T-helper 22 cell (primary cell): ENCODE data around the gene SLC25A42.
"Not testable (repeated sequence)": the region's sequence is repeated elsewhere in the genome, so short reads cannot be mapped to it uniquely, and the experiment has no call there.

Source experiments
- DNase-seq: peaks from one replicate; pipeline ENCODE4 v3.0.0-alpha.2; 2020; ENCODE audit warnings: low read depth

SLC25A42 gene

DNA sequence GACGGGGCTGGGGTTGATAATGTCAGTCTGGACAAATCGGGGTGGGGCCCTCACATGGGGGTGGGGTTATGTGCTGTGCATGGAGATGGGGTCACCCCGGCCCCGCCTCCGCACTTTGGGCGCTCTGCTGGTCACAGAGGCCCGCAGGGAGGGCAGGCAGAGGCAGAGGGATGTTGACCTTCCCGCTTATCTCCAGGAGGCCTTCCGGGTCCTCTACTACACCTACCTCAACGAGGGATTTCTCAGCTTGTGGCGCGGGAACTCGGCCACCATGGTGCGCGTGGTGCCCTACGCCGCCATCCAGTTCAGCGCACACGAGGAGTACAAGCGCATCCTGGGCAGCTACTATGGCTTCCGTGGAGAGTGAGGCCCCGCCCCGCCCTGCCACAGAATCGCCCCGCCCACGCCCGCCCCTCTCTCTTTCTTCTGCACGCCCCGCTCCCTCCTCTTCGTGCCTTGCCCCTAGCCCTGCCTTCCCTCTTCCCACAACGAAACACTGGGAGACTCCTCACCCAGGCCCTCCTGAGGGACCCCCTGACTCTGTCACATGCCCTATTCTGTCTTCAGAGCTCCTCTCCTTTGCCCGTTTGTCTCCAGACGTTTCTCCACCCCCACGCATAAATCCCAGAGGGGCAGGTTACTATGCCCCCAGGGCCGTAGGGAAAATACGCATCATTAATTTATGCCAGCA lies 41.7 kb downstream of the SLC25A42 start:
- DNase-seq: no peak

- DNase-seq: no peak
Observed at GRCh38 chr19:19106056-19106551, 42.3 kb downstream of the SLC25A42 start.

GRCh38 chr19:19106938-19107337 lies 43.1 kb downstream of the SLC25A42 start:
- DNase-seq: not testable (repeated sequence)

GRCh38 chr19:19107654-19108053 lies 43.9 kb downstream of the SLC25A42 start:
- DNase-seq: no peak

DNA sequence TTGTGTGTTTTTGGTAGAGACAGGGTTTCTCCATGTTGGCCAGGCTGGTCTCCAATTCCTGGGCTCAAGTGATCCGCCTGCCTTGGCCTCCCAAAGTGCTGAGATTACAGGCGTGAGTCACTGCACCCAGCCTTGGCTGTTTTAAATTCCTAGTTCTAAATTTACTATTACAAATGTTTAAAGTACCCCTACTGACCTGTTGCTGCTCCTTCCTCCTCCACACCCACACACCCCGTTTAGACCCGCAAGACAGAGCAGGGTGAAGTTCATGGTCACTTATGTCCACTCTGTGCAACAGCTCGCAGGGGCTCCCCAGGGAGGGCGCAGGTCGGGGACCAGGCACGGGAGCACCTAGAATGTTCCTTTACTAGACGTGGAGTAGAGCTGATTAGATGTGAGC lies 45.8 kb downstream of the SLC25A42 start:
- DNase-seq: no peak

GRCh38 chr19:19110410-19111135 lies 46.8 kb downstream of the SLC25A42 start:
- DNase-seq: no peak

DNA sequence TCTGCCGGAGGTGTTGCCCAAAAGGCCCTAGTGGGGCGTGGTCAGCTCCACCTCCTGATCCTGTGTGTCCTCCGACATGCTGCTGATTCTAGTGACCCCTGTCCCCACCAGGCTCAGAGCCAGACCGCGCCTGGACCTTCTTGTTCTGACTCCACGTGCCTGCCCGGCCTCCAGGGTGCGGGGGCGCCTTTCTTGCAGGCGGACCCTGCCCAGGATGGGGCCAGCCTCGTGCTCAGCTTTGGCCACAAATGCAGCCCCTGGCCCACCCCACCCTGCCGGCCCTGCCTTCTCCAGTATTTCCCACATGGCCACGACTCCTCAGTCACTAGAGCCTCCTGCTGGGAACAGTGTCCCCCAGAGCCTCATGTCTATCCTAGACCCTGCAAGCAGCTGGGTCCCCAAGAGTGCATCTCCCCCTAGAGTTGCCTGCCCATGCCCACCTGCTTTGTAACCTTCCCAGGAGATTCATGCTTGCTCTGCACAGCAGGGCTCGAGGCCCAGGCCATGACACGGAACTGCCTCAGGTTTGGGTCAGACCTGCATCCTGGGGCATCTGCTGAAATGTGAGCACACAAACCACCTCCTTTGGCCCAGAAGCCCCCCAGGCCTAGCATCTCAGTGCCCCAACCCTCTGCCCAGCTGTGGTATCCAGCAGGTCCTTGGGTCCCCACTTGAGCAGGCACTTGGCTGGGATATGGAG lies 47.5 kb downstream of the SLC25A42 start:
- no peak for DNase-seq

DNA sequence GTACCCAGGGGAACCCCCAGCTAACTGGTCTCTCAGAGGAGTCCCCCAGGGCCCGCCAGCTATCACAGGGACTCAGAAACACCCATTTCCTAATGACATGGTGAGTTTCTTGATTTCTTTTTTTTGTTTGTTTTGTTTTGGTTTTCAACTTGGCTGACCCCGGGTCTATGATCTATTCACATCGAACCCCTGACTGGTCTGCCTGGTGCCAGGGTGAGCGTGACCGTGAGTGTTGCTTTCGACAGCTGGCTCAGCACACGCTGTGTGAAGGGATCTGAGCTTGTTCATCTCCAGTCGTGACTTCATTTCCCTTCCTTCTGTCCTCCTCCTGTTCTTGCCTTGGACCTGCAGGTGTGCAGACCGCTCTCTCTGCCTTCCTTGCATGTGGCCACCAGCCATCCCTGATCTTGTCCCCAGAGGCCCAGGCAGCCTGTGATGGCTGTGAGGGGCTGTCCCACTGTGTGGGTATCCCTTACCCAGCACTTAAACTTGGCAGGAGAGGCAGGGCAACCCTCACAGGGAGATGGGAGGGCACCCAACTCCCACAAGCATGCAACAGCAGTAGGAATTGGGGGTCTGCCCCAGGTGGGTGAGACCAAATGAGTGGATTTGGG lies 48.3 kb downstream of the SLC25A42 start:
- no peak for DNase-seq

- no peak for DNase-seq
Observed at GRCh38 chr19:19113040-19113626, 49.3 kb downstream of the SLC25A42 start.

GRCh38 chr19:19115954-19116353 lies 52.2 kb downstream of the SLC25A42 start:
- no peak for DNase-seq

DNA sequence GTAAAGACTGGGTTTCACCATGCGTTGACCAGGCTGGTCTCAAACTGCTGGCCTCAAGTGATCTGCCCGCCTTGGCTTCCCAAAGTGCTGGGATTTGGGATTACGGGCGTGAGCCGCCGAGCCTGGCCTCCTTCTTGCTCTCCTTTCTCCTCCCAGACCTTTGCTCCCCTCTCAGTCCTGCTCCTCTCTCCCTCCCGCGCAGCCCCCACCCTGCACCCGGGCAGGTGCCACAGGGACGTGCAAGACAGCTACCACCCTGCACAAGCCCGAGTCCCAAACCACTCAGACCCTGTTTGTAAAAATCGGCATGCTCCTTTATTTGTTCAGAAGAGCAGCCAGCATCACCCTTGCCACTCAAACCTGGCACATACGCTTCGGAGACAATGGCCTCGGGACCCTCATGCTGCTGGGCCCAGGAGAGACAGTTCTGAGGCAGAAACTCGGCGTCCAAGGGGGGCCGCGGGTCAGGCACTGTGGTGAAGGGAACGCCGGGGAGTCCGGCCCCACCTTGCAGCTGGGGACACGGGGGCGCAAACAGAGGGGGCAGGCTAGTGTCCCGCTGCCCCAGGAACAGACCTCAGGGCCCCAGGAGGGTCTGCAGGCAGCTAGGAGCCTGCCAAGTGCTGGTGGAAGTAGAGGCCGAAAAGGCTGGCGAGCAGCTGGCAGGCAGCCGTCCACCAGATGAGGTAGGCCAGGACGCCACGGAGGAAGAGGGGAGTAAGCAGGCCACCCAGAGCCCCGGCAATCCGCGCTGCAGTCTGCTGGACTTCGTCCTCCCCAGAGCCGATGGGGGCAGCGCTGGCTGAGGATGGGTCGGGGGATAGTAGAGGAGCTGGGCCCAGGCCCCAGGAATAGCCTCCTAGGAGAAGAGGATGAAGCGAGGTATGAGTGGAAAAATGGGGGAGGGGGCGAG lies 55.8 kb downstream of the SLC25A42 start:
- no peak for DNase-seq

DNA sequence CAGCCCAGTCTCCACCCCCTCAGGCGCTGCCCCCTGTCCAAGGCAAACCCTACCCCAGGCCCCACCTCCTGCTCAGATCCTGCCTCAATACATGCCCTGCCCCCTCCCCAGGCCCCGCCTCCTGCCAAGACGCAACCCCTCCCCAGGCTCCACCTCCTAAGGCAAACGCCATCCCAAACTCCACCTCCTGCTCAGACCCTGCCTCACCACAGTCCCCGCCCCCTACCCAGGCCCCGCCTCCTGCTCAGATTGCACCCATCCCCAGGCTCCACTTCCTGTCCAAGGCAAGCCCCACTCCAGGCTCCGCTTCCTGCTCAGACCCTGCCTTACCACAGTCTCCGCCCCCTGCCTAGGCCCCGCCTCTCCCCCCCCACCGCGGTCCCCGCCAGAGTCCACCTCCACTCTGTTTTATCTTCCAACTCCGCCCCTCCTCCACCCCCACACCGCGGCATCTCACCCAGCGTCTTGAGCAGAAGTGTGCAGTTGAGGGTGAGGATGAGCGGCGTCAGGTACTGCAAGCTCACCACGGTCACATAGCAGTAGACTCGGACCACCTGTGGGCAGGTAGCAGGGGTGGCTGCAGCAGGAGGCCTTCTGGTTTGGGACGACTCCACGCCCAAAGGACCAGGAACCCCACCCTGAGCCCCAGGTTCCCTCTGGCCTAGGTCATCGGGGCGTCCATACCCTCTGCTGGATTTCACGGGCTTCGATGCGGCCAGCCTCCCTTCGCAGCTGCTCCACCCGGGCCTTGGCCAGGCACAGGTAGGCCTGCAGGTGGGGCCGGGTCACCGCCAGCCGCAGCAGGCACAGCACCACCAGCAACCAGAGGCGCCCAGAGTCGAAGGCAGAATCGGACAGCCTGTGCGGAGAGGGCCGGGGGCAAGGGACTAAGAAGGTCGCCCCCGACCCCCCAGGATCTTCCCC lies 56.8 kb downstream of the SLC25A42 start:
- no peak for DNase-seq

- DNase-seq: no peak
Observed at GRCh38 chr19:19121371-19121770, 57.6 kb downstream of the SLC25A42 start.

GRCh38 chr19:19122902-19123301 lies 59.1 kb downstream of the SLC25A42 start:
- no peak for DNase-seq

GRCh38 chr19:19123386-19123785 lies 59.6 kb downstream of the SLC25A42 start:
- DNase-seq: no peak

DNA sequence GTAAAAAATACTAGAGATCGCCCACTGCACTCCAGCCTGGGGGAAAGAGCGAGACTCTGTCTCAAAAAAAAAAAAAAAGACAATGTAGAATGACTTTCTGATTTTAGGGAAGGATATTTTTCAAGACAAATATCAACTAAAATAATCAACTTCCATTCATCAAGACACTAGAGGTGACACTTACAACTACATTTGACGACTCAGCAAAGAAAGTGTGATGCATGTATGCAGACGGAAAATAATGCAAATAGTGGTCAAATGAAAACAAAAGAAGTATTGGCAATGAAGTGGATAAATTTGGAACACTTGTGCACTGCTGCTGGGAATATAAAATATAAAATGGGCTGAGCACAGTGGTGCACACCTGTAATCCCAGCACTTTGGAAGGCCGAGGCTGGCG lies 62.3 kb downstream of the SLC25A42 start:
- no peak for DNase-seq

DNA sequence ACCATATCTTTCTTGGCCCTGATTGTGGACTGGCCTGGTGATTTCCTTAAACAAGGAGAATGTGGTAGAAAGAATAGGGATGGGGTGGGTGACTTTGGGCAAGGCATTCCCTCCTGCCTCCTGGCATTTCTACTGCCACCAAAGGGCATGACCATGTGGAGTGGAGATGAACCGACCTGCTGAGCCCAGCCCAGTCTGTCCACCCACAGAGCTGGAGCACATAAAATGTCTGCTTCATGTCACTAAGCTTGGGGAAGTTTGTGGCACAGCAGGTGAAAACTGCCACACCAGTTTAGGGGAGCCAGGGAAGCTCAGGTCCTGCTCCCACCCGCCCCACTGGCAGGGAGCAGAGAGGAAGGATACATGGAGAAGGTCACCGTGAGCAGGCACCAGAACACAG lies 68.2 kb downstream of the SLC25A42 start:
- no peak for DNase-seq

- no peak for DNase-seq
Observed at GRCh38 chr19:19132912-19133311, 69.1 kb downstream of the SLC25A42 start.

GRCh38 chr19:19133985-19134384 lies 70.2 kb downstream of the SLC25A42 start:
- no peak for DNase-seq

GRCh38 chr19:19134687-19135158 lies 70.9 kb downstream of the SLC25A42 start:
- DNase-seq: no peak
